ENCODE results near the gene MLEC.

MLEC gene

GRCh38 chr12:120686690-120687577 is at the start of gene MLEC:
Gene MLEC (plus strand): TSS chr12:120687149. CDS start chr12:120687297, 148 bp downstream.
- peak; percentile 99 for DNase-seq

GRCh38 chr12:120639771-120640721 is 46.9 kb upstream of the MLEC start, which contains the start of gene CABP1:
Gene CABP1 (plus strand): TSS chr12:120640626. CDS start chr12:120640686, 60 bp downstream.
- peak; percentile 55 for DNase-seq

- DNase-seq: peak; percentile 83
These were observed 45.8 kb upstream of the MLEC start for GRCh38 chr12:120640861-120641833.

- DNase-seq: peak; percentile 37
These were observed 44.8 kb upstream of the MLEC start for GRCh38 chr12:120642121-120642520.

GRCh38 chr12:120642826-120643225 is 44.1 kb upstream of the MLEC start:
- no peak for DNase-seq

- DNase-seq: no peak
These were observed 43.4 kb upstream of the MLEC start for GRCh38 chr12:120643574-120643973.

GRCh38 chr12:120646044-120646443 is 40.9 kb upstream of the MLEC start:
- DNase-seq: no peak

- DNase-seq: no peak
These were observed 39.6 kb upstream of the MLEC start for GRCh38 chr12:120647375-120647755.

- DNase-seq: peak; percentile 20
These were observed 37.3 kb upstream of the MLEC start for GRCh38 chr12:120649442-120650232.

GRCh38 chr12:120650233-120650690 is 36.7 kb upstream of the MLEC start:
- DNase-seq: no peak

GRCh38 chr12:120651821-120652220 is 35.1 kb upstream of the MLEC start:
- no peak for DNase-seq

GRCh38 chr12:120652656-120653435 is 34.1 kb upstream of the MLEC start:
- DNase-seq: no peak

- DNase-seq: no peak
These were observed 33.3 kb upstream of the MLEC start for GRCh38 chr12:120653611-120654010.

GRCh38 chr12:120654656-120655055 is 32.3 kb upstream of the MLEC start:
- no peak for DNase-seq

GRCh38 chr12:120656008-120656407 is 30.9 kb upstream of the MLEC start:
- DNase-seq: no peak

GRCh38 chr12:120658286-120659150 is 28.4 kb upstream of the MLEC start:
- DNase-seq: no peak

GRCh38 chr12:120659151-120659525 is 27.8 kb upstream of the MLEC start:
- DNase-seq: no peak

GRCh38 chr12:120661432-120661831 is 25.5 kb upstream of the MLEC start:
- no peak for DNase-seq

- DNase-seq: peak; percentile 47
These were observed 24.1 kb upstream of the MLEC start for GRCh38 chr12:120662879-120663278.
